Neural progenitor cell (in vitro differentiated cells): Measurements from ENCODE around the gene ZNF544. TPM values are rescaled to one million over a fixed set of nuclear protein-coding genes. Genes with fewer than 3 reads are reported as not detected.
A peak's percentile ranks its signal among the peaks of the same experiment; 100 is the strongest.

ENCODE experiments used
- DNase-seq: peaks from one replicate; pipeline ENCODE4 v3.0.0-alpha.2; 2016; ENCODE audit warnings: low spot score
- H2AFZ ChIP-seq: fragments of 200-600 bp; sonication (generic); replicated peaks from 2 replicates; pipeline ENCODE4 v1.6.1; 2016; ENCODE audit warnings: antibody characterized with exemption
- H3F3A ChIP-seq: fragments of 200-600 bp; sonication (generic); 2 replicates; pipeline ENCODE4 v1.6.1; 2016; ENCODE audit warnings: antibody characterized with exemption, low read depth
- H3K27ac ChIP-seq: fragments of 200-600 bp; sonication (generic); 2 replicates; pipeline ENCODE4 v1.5.1; 2016; ENCODE audit warnings: mild to moderate bottlenecking
- H3K27me3 ChIP-seq: fragments of 200-600 bp; sonication (generic); 2 replicates; pipeline ENCODE4 v1.6.1; 2016; ENCODE audit warnings: mild to moderate bottlenecking, moderate library complexity
- H3K36me3 ChIP-seq: fragments of 200-600 bp; sonication (generic); 2 replicates; pipeline ENCODE4 v1.5.1; 2016
- H3K4me1 ChIP-seq: fragments of 200-600 bp; sonication (generic); 2 replicates; pipeline ENCODE4 v1.6.1; 2016; ENCODE audit warnings: mixed run types
- H3K4me2 ChIP-seq: fragments of 200-600 bp; sonication (generic); 2 replicates; pipeline ENCODE4 v1.6.1; 2016
- H3K4me3 ChIP-seq: fragments of 200-600 bp; sonication (generic); 2 replicates; pipeline ENCODE4 v1.5.1; 2016
- H3K79me2 ChIP-seq: fragments of 200-600 bp; sonication (generic); 2 replicates; pipeline ENCODE4 v1.6.1; 2016; ENCODE audit warnings: low read depth
- H3K9ac ChIP-seq: fragments of 200-600 bp; sonication (generic); 2 replicates; pipeline ENCODE4 v1.6.1; 2016
- H3K9me3 ChIP-seq: fragments of 200-600 bp; sonication (generic); 2 replicates; pipeline ENCODE4 v1.5.1; 2016; ENCODE audit warnings: low read depth
- H4K20me1 ChIP-seq: fragments of 200-600 bp; sonication (generic); 2 replicates; pipeline ENCODE4 v1.6.1; 2016; ENCODE audit warnings: low read depth
- H3K27ac Mint-ChIP-seq: 3 replicates; pipeline ENCODE4 v1.8.0; 2021; ENCODE audit warnings: mixed read lengths
- H3K27me3 Mint-ChIP-seq: 2 replicates; pipeline ENCODE4 v1.8.0; 2022; ENCODE audit warnings: low read depth, mild to moderate bottlenecking, inconsistent platforms, moderate library complexity, mixed read lengths; ENCODE audit not compliant: insufficient read depth
- H3K36me3 Mint-ChIP-seq: 3 replicates; pipeline ENCODE4 v1.8.0; 2021; ENCODE audit warnings: mixed read lengths
- H3K4me1 Mint-ChIP-seq: 3 replicates; pipeline ENCODE4 v1.8.0; 2021; ENCODE audit warnings: mixed read lengths
- H3K4me3 Mint-ChIP-seq: 3 replicates; pipeline ENCODE4 v1.8.0; 2021; ENCODE audit warnings: mild to moderate bottlenecking, moderate library complexity, mixed read lengths
- H3K9me3 Mint-ChIP-seq: 3 replicates; pipeline ENCODE4 v1.8.0; 2020; ENCODE audit warnings: mixed read lengths
- EZH2 ChIP-seq: fragments of 200-600 bp; sonication (generic); IDR thresholded peaks from 2 replicates; pipeline ENCODE4 v1.6.1; 2017; ENCODE audit warnings: antibody characterized with exemption, mild to moderate bottlenecking, moderate library complexity
- EZH2phosphoT487 ChIP-seq: fragments of 200-600 bp; sonication (generic); IDR thresholded peaks from 2 replicates; pipeline ENCODE4 v1.6.1; 2017; ENCODE audit warnings: antibody characterized with exemption
- total RNA-seq: library from RNA; depleted of rRNA; stranded (reverse); fragments of >200 nt; gene quantifications from 2 replicates; pipeline ENCODE4 v1.2.3, GENCODE V29; 2015; ENCODE audit warnings: low replicate concordance
- TF ChIP-seq, protein P1 (sequence below): fragments of 200-600 bp; sonication (generic); IDR thresholded peaks from 2 replicates; pipeline ENCODE4 v1.5.1; 2017; ENCODE audit warnings: antibody characterized with exemption, mild to moderate bottlenecking

Gene ZNF544
- total RNA-seq, 1 donor from 2014 or later: 86.0 TPM

DNA sequence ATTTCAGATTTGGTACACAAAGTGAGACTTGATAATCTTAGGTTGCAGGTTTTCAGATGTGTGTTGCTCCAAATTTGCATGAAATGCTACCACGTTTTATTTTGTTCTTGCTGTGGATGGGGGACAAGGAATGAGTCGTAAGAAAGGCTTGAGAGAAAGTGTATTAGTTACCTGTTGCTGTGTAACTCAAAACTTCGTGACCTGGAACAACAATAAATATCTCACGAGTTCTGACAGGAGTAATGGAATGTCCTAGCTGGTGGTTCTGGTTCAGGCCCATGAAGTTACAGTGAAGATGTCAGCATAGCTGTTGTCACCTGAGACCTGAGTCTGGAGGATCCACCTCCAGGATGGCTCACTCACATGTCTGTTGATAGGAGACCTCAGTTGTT is 51.2 kb downstream of the ZNF544 start:
- TF ChIP-seq, protein P1, sequence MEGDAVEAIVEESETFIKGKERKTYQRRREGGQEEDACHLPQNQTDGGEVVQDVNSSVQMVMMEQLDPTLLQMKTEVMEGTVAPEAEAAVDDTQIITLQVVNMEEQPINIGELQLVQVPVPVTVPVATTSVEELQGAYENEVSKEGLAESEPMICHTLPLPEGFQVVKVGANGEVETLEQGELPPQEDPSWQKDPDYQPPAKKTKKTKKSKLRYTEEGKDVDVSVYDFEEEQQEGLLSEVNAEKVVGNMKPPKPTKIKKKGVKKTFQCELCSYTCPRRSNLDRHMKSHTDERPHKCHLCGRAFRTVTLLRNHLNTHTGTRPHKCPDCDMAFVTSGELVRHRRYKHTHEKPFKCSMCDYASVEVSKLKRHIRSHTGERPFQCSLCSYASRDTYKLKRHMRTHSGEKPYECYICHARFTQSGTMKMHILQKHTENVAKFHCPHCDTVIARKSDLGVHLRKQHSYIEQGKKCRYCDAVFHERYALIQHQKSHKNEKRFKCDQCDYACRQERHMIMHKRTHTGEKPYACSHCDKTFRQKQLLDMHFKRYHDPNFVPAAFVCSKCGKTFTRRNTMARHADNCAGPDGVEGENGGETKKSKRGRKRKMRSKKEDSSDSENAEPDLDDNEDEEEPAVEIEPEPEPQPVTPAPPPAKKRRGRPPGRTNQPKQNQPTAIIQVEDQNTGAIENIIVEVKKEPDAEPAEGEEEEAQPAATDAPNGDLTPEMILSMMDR: no peak
- TF ChIP-seq EZH2phosphoT487 (no peak), EZH2 (no peak)
- Histone ChIP-seq H3K4me1 (peaks cover 16% of the 10 kb centered on the region), H2AFZ (no peak overlapping the region), H3K4me2 (peak overlapping the region; percentile 97), H3K27me3 (no peaks in the 10 kb centered on the region), H3K79me2 (peaks cover 73% of the 10 kb centered on the region), H3K27ac (no peak overlapping the region), H3F3A (peaks cover 14% of the 10 kb centered on the region), H3K9ac (peak overlapping the region; percentile 81), H4K20me1 (peaks cover 33% of the 10 kb centered on the region), H3K9me3 (no peaks in the 10 kb centered on the region), H3K36me3 (no peaks in the 10 kb centered on the region), H3K4me3 (peak overlapping the region; percentile 81)
- H3K9me3 Mint-ChIP-seq: peaks cover 82% of the 10 kb centered on the region
- DNase-seq: no peak
- peaks cover 13% of the 10 kb centered on the region for H3K27me3 Mint-ChIP-seq
- H3K36me3 Mint-ChIP-seq: peaks cover 63% of the 10 kb centered on the region
- H3K27ac Mint-ChIP-seq: peak overlapping the region; percentile 6
- H3K4me1 Mint-ChIP-seq: peaks cover 3% of the 10 kb centered on the region
- peak overlapping the region; percentile 96 for H3K4me3 Mint-ChIP-seq

DNA sequence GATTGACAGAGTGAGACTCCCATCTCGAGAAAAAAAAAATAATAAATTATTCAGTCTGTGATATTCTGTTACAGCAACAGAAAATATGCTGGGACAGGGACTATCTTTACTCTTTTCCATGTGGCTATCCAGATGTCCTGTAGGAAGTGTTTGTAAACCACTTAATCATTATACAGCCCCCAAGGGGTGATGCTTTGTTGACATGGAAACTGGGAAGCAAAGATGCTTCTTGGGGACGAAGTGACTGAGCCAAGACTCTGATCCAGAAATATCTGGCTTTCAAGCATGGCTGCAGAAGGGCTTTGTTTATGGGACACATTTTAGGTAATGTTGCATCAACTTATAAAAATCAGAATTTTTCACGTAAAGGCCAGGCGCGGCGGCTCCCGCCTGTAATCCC is 55.5 kb downstream of the ZNF544 start:
- Histone ChIP-seq H3K4me3 (no peak overlapping the region), H3K9me3 (no peaks in the 10 kb centered on the region), H2AFZ (no peak overlapping the region), H3K79me2 (peaks cover 68% of the 10 kb centered on the region), H4K20me1 (peaks cover 46% of the 10 kb centered on the region), H3K4me1 (peaks cover 16% of the 10 kb centered on the region), H3K36me3 (no peaks in the 10 kb centered on the region), H3K27me3 (no peaks in the 10 kb centered on the region), H3F3A (no peaks in the 10 kb centered on the region), H3K27ac (no peak overlapping the region), H3K9ac (no peak overlapping the region), H3K4me2 (no peak overlapping the region)
- Mint-ChIP-seq H3K36me3 (peaks cover 85% of the 10 kb centered on the region), H3K4me1 (peaks cover 3% of the 10 kb centered on the region), H3K27ac (no peak overlapping the region), H3K27me3 (peaks cover 4% of the 10 kb centered on the region), H3K4me3 (no peak overlapping the region), H3K9me3 (peaks cover 90% of the 10 kb centered on the region)
- no peak for DNase-seq
- TF ChIP-seq EZH2phosphoT487: no peak
- TF ChIP-seq EZH2: no peak
- TF ChIP-seq, protein P1: no peak

GRCh38 chr19:58291943-58292342 is 63.2 kb downstream of the ZNF544 start:
- DNase-seq: no peak
- Mint-ChIP-seq H3K4me1 (no peaks in the 10 kb centered on the region), H3K4me3 (no peak overlapping the region), H3K27me3 (peaks cover 15% of the 10 kb centered on the region), H3K27ac (no peak overlapping the region), H3K9me3 (peaks cover 95% of the 10 kb centered on the region), H3K36me3 (peaks cover 93% of the 10 kb centered on the region)
- Histone ChIP-seq H2AFZ (no peak overlapping the region), H3K9me3 (no peaks in the 10 kb centered on the region), H3K36me3 (peaks cover 8% of the 10 kb centered on the region), H3K4me1 (no peaks in the 10 kb centered on the region), H4K20me1 (no peaks in the 10 kb centered on the region), H3F3A (no peaks in the 10 kb centered on the region), H3K4me3 (no peak overlapping the region), H3K79me2 (peaks cover 61% of the 10 kb centered on the region), H3K27me3 (no peaks in the 10 kb centered on the region), H3K4me2 (no peak overlapping the region), H3K27ac (no peak overlapping the region), H3K9ac (no peak overlapping the region)
- TF ChIP-seq EZH2phosphoT487 (no peak), EZH2 (no peak)
- TF ChIP-seq, protein P1: no peak
